ENCODE results near the gene PRORP. TPM values are rescaled to one million over a fixed set of nuclear protein-coding genes. Genes with fewer than 3 reads are reported as not detected.

PRORP gene
- total RNA-seq, 2 donors from 2014 or later: 18.1 to 43.6 TPM

GRCh38 chr14:35123388-35123703, 994 bp downstream of the PRORP start:
- H3K4me1 ChIP-seq (ENCODE audit: control insufficient read depth in 1 of 2, low read depth in 2 of 2): peaks cover 5 to 44% of the 10 kb centered on the region in 2 donors
- no peaks in the 10 kb centered on the region for H3K36me3 ChIP-seq
- no peaks in the 10 kb centered on the region for H3K27me3 ChIP-seq (replicated peaks; ENCODE audit: insufficient read depth)
- TF ChIP-seq, protein P1, sequence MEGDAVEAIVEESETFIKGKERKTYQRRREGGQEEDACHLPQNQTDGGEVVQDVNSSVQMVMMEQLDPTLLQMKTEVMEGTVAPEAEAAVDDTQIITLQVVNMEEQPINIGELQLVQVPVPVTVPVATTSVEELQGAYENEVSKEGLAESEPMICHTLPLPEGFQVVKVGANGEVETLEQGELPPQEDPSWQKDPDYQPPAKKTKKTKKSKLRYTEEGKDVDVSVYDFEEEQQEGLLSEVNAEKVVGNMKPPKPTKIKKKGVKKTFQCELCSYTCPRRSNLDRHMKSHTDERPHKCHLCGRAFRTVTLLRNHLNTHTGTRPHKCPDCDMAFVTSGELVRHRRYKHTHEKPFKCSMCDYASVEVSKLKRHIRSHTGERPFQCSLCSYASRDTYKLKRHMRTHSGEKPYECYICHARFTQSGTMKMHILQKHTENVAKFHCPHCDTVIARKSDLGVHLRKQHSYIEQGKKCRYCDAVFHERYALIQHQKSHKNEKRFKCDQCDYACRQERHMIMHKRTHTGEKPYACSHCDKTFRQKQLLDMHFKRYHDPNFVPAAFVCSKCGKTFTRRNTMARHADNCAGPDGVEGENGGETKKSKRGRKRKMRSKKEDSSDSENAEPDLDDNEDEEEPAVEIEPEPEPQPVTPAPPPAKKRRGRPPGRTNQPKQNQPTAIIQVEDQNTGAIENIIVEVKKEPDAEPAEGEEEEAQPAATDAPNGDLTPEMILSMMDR (IDR thresholded peaks at IDR 0.05): no peak
- peak overlapping the region; percentile 89 for H3K4me3 ChIP-seq
- H3K9me3 ChIP-seq: no peaks in the 10 kb centered on the region
- ATAC-seq (ENCODE audit: insufficient number of reproducible peaks, low FRiP score, low read depth): no peak
- H3K27ac ChIP-seq: peak overlapping the region; percentile 96 to 98
- no peak for DNase-seq (ENCODE audit: low spot score)

- Histone ChIP-seq H3K4me3 (no peak overlapping the region), H3K36me3 (no peaks in the 10 kb centered on the region), H3K27me3 (replicated peaks; ENCODE audit: insufficient read depth) (no peaks in the 10 kb centered on the region), H3K27ac (no peak overlapping the region), H3K9me3 (no peaks in the 10 kb centered on the region), H3K4me1 (ENCODE audit: control insufficient read depth in 1 of 2, low read depth in 2 of 2) (peaks cover 5 to 40% of the 10 kb centered on the region in 2 donors)
- TF ChIP-seq, protein P1 (IDR thresholded peaks at IDR 0.05): no peak
- DNase-seq (ENCODE audit: low spot score): no peak
- ATAC-seq (ENCODE audit: insufficient number of reproducible peaks, low FRiP score, low read depth): no peak
Observed at GRCh38 chr14:35124127-35124526, 1.8 kb downstream of the PRORP start.

DNA sequence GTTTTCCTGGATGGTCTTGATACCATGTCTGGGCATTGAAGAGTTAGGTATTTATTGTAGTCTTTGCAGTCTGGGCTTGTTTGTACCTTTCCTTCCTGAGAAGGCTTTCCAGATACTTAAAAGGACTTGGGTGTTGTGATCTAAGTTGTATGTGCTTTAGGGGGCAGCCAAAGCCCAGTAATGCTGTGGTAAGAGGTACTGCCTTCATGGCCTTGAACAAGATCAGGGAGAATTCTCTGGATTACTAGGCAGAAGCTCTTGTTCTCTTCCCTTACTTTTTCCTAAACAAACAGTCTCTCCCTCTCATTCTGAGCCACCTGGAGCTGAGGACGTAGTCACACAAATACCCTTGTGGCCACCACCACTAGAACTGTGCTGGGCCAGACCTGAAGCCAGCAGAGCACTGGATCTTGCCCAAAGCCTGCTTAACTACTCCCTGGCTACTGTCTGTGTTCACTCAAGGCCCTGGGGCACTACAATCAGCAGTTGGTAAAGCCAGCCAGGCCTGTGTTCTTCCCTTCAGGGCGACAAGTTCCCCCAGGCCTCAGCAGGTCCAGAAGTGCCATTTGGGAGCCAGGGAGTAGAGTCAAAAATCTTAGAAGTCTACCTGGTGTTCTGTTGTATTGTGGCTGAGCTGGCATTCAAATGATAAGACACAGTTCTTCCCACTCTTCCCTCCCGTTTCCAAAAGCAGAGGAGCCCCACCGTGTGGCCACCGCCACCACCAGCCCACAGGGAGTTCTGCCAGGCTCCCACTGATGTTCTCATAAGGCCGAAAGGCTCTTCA, 11.4 kb downstream of the PRORP start:
- Histone ChIP-seq H3K4me3 (no peak overlapping the region), H3K9me3 (no peaks in the 10 kb centered on the region), H3K36me3 (peaks cover 11% of the 10 kb centered on the region), H3K4me1 (ENCODE audit: control insufficient read depth in 1 of 2, low read depth in 2 of 2) (no peaks in the 10 kb centered on the region), H3K27ac (no peak overlapping the region), H3K27me3 (replicated peaks; ENCODE audit: insufficient read depth) (no peaks in the 10 kb centered on the region)
- TF ChIP-seq, protein P1 (IDR thresholded peaks at IDR 0.05): no peak
- DNase-seq (ENCODE audit: low spot score) (no peak), ATAC-seq (ENCODE audit: insufficient number of reproducible peaks, low FRiP score, low read depth) (no peak)

- Histone ChIP-seq H3K4me3 (no peak overlapping the region), H3K9me3 (no peaks in the 10 kb centered on the region), H3K36me3 (peaks cover 15% of the 10 kb centered on the region), H3K27ac (no peak overlapping the region), H3K27me3 (replicated peaks; ENCODE audit: insufficient read depth) (no peaks in the 10 kb centered on the region), H3K4me1 (ENCODE audit: control insufficient read depth in 1 of 2, low read depth in 2 of 2) (no peaks in the 10 kb centered on the region)
- DNase-seq (ENCODE audit: low spot score): no peak
- no peak for ATAC-seq (ENCODE audit: insufficient number of reproducible peaks, low FRiP score, low read depth)
- TF ChIP-seq, protein P1 (IDR thresholded peaks at IDR 0.05): no peak
Observed at GRCh38 chr14:35134329-35135123, 12.2 kb downstream of the PRORP start.

DNA sequence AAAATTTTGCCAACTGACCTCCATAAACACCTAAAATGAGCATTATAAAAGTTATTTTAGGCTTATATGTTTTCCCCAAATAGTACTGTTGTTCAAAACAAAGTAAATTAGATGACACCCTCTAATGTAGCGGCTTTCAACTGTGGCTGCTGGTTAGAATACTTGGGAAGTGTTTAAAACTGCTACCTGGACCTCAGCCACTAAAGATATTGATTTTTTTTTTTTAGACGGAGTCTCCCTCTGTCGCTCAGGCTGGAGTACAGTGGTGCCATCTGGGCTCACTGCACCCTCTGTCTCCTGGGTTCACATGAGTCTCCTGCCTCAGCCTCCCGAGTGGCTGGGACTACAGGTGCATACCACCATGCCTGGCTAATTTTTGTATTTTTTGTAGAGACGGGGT, 16.2 kb downstream of the PRORP start:
- no peak for ATAC-seq (ENCODE audit: insufficient number of reproducible peaks, low FRiP score, low read depth)
- TF ChIP-seq, protein P1 (IDR thresholded peaks at IDR 0.05): no peak
- no peaks in the 10 kb centered on the region for H3K4me1 ChIP-seq (ENCODE audit: control insufficient read depth in 1 of 2, low read depth in 2 of 2)
- no peak overlapping the region for H3K27ac ChIP-seq
- no peaks in the 10 kb centered on the region for H3K9me3 ChIP-seq
- no peak for DNase-seq (ENCODE audit: low spot score)
- no peak overlapping the region for H3K4me3 ChIP-seq
- no peaks in the 10 kb centered on the region for H3K27me3 ChIP-seq (replicated peaks; ENCODE audit: insufficient read depth)
- peaks cover 15% of the 10 kb centered on the region for H3K36me3 ChIP-seq
